PC-3 (cell line): ENCODE data around the gene XPNPEP3. TPM values are rescaled to one million over a fixed set of nuclear protein-coding genes. Genes with fewer than 3 reads are reported as not detected.
"Not testable (repeated sequence)": the region's sequence is repeated elsewhere in the genome, so short reads cannot be mapped to it uniquely, and the experiment has no call there.

Experiments
- ATAC-seq: fragments of 200-7000 bp; cut with Tn5 transposase; 2 replicates; pipeline ENCODE4 v1.9.1; 2020; ENCODE audit warnings: mild to moderate bottlenecking, moderate library complexity
- BruUV-seq: library from RNA; stranded (reverse); fragments of 400-500 nt; replicated peaks from 2 replicates; lab custom pipeline; 2021; lab: Mats Ljungman, UMichigan
- CTCF ChIA-PET: fragments of 300-600 bp; sonication (Branson Sonifier 250); formaldehyde crosslinking; loops from one replicate; lab custom pipeline; 2022; ENCODE audit warnings: antibody characterized with exemption; lab: Charles Lee
- POLR2A ChIA-PET: fragments of 300-600 bp; sonication (Branson Sonifier 250); formaldehyde crosslinking; loops from one replicate; lab custom pipeline; 2022; ENCODE audit warnings: antibody characterized with exemption; ENCODE audit not compliant: unreplicated experiment; lab: Charles Lee
- DNase-seq: peaks from one replicate; pipeline ENCODE4 v3.0.0-alpha.2; 2015
- H2AFZ ChIP-seq: fragments of 300-600 bp; sonication (generic); 2 replicates; pipeline ENCODE4 v1.6.0; 2016; ENCODE audit warnings: antibody characterized with exemption, low read length
- H3F3A ChIP-seq: fragments of 300-600 bp; sonication (generic); one replicate; pipeline ENCODE4 v1.6.0; 2017; ENCODE audit warnings: antibody characterized with exemption, low read length, control low read depth, mild to moderate bottlenecking; ENCODE audit not compliant: unreplicated experiment
- H3K27ac ChIP-seq: fragments of 300-600 bp; sonication (generic); 2 replicates; pipeline ENCODE4 v1.5.1; 2016; ENCODE audit warnings: mild to moderate bottlenecking, low read length
- H3K27me3 ChIP-seq: fragments of 300-600 bp; sonication (generic); 2 replicates; pipeline ENCODE4 v1.6.1; 2016; ENCODE audit warnings: low read length, mixed read lengths
- H3K36me3 ChIP-seq: fragments of 300-600 bp; sonication (generic); 2 replicates; pipeline ENCODE4 v1.6.1; 2016; ENCODE audit warnings: low read depth, mixed run types, low read length, mixed read lengths
- H3K4me1 ChIP-seq: fragments of 300-600 bp; sonication (generic); 2 replicates; pipeline ENCODE4 v1.5.1; 2016; ENCODE audit warnings: low read length; ENCODE audit not compliant: insufficient read depth
- H3K4me2 ChIP-seq: fragments of 300-600 bp; sonication (generic); 2 replicates; pipeline ENCODE4 v1.6.0; 2016; ENCODE audit warnings: low read length
- H3K4me3 ChIP-seq: fragments of 300-600 bp; sonication (generic); 2 replicates; pipeline ENCODE4 v1.5.1; 2016; ENCODE audit warnings: mild to moderate bottlenecking, low read length, mixed read lengths
- H3K79me2 ChIP-seq: fragments of 300-600 bp; sonication (generic); 2 replicates; pipeline ENCODE4 v1.6.1; 2017; ENCODE audit warnings: low read length, mixed read lengths
- H3K9ac ChIP-seq: fragments of 300-600 bp; sonication (generic); 2 replicates; pipeline ENCODE4 v1.6.0; 2016; ENCODE audit warnings: mild to moderate bottlenecking, low read length
- H3K9me2 ChIP-seq: fragments of 300-600 bp; sonication (generic); replicated peaks from 2 replicates; pipeline ENCODE4 v1.6.1; 2016; ENCODE audit warnings: mixed run types, low read length, mixed read lengths
- H3K9me3 ChIP-seq: fragments of 300-600 bp; sonication (generic); 2 replicates; pipeline ENCODE4 v1.6.1; 2016; ENCODE audit warnings: low read length, mixed read lengths
- H4K20me1 ChIP-seq: fragments of 300-600 bp; sonication (generic); 2 replicates; pipeline ENCODE4 v1.6.1; 2016; ENCODE audit warnings: low read length, mixed read lengths
- CTCF ChIP-seq: fragments of 300-600 bp; sonication (generic); conservative IDR thresholded peaks from 2 replicates; pipeline ENCODE4 v1.5.1; 2017; ENCODE audit warnings: antibody characterized with exemption, low read depth, mild to moderate bottlenecking, low read length
- EZH2 ChIP-seq: fragments of 300-600 bp; sonication (generic); IDR thresholded peaks from one replicate; pipeline ENCODE4 v1.6.1; 2017; ENCODE audit warnings: antibody characterized with exemption, mild to moderate bottlenecking, low read length; ENCODE audit not compliant: unreplicated experiment
- EZH2phosphoT487 ChIP-seq: fragments of 300-600 bp; sonication (generic); IDR thresholded peaks from 2 replicates; pipeline ENCODE4 v1.6.1; 2018; ENCODE audit warnings: mild to moderate bottlenecking, antibody characterized with exemption, low read length, borderline replicate concordance
- intact Hi-C: fragments of 100-400 bp; cut with micrococcal nuclease; formaldehyde crosslinking; loops from 2 replicates; pipeline ENCODE4 v1.9.0; 2023
- total RNA-seq: library from RNA; depleted of rRNA; stranded (reverse); fragments of >200 nt; gene quantifications from 2 replicates; pipeline ENCODE4 v1.2.3, GENCODE V29; 2014

The XPNPEP3 gene
- total RNA-seq, 1 experiment from 2014 or later = 7.9 TPM

- H3K36me3 ChIP-seq = no peaks in the 10 kb centered on the region
- intact Hi-C loops = no loop called here
- no peak for DNase-seq
- peaks cover 6% of the 10 kb centered on the region; the same call in 1 of the 2 replicates for H3K4me1 ChIP-seq
- CTCF ChIA-PET = no interaction called here
- H3K27me3 ChIP-seq = no peaks in the 10 kb centered on the region
- no peak for ATAC-seq
- no peak overlapping the region for H3K4me3 ChIP-seq
- no peak for TF ChIP-seq CTCF
- TF ChIP-seq EZH2 = no peak
- no peak for TF ChIP-seq EZH2phosphoT487
- H3K9me3 ChIP-seq = no peaks in the 10 kb centered on the region
- no peaks in the 10 kb centered on the region for H4K20me1 ChIP-seq
- no peak overlapping the region for H3K4me2 ChIP-seq
- BruUV-seq = no TSS peak
- no peak overlapping the region for H3K27ac ChIP-seq
- POLR2A ChIA-PET = no interaction called here
- H3F3A ChIP-seq = no peaks in the 10 kb centered on the region
- H3K9me2 ChIP-seq = no peaks in the 10 kb centered on the region
- peaks cover 44% of the 10 kb centered on the region for H3K79me2 ChIP-seq
- no peak overlapping the region for H2AFZ ChIP-seq
- H3K9ac ChIP-seq = no peak overlapping the region
Measured at GRCh38 chr22:40862537-40862936, 5.6 kb downstream of the XPNPEP3 start.

- Histone ChIP-seq H3F3A (no peaks in the 10 kb centered on the region), H3K4me2 (no peak overlapping the region), H3K9ac (no peak overlapping the region), H4K20me1 (no peaks in the 10 kb centered on the region), H3K36me3 (no peaks in the 10 kb centered on the region; the same call in 1 of the 2 replicates), H3K4me1 (no peaks in the 10 kb centered on the region), H3K4me3 (no peak overlapping the region), H2AFZ (no peak overlapping the region), H3K79me2 (peaks cover 7% of the 10 kb centered on the region; the same call in 1 of the 2 replicates), H3K27me3 (no peaks in the 10 kb centered on the region), H3K9me3 (no peaks in the 10 kb centered on the region), H3K9me2 (no peaks in the 10 kb centered on the region), H3K27ac (no peak overlapping the region)
- TF ChIP-seq EZH2 (no peak), CTCF (no peak), EZH2phosphoT487 (no peak)
- ATAC-seq (no peak), DNase-seq (no peak)
- CTCF ChIA-PET = interaction anchor here (0.6 kb wide), 1 partner anchor 30 kb away, joined by 5 read pairs; no protein-coding TSS in a partner anchor
- BruUV-seq = no TSS peak
- POLR2A ChIA-PET = no interaction called here
- intact Hi-C loops = no loop called here
Measured at GRCh38 chr22:40867109-40867508, 10.2 kb downstream of the XPNPEP3 start.

GRCh38 chr22:40868379-40868778, 11.4 kb downstream of the XPNPEP3 start:
- POLR2A ChIA-PET, DNase-seq, H3K9me3 ChIP-seq, H3K4me2 ChIP-seq, H3K36me3 ChIP-seq, CTCF ChIA-PET, H4K20me1 ChIP-seq, H3K4me3 ChIP-seq, H3K9me2 ChIP-seq, H3K27me3 ChIP-seq, H3K27ac ChIP-seq, H3F3A ChIP-seq, H3K4me1 ChIP-seq, H2AFZ ChIP-seq, H3K9ac ChIP-seq, H3K79me2 ChIP-seq, ATAC-seq, intact Hi-C loops, BruUV-seq: not testable (repeated sequence)
